Sigmoid colon (tissue), 7 donors: ENCODE measurements around the gene PRSS27. TPM values are rescaled to one million over a fixed set of nuclear protein-coding genes. Genes with fewer than 3 reads are reported as not detected.

Experiments
- DNase-seq: peaks from one replicate; pipeline ENCODE4 v3.0.0-alpha.2; 2019
- H3K27ac ChIP-seq, 4 donors: fragments of 200-600 bp; sonication (generic); one replicate each; pipeline ENCODE4 v1.5.1; 2016 to 2019; ENCODE audit warnings: mild to moderate bottlenecking in 1 of 4
- H3K27me3 ChIP-seq, 3 donors: fragments of 200-600 bp; sonication (generic); one replicate each; pipeline ENCODE4 v1.5.1; 2019; ENCODE audit warnings: mild to moderate bottlenecking in 1 of 3
- H3K36me3 ChIP-seq, 4 donors: fragments of 200-600 bp; sonication (generic); one replicate each; pipeline ENCODE4 v1.5.1; 2016 to 2019
- H3K4me1 ChIP-seq, 4 donors: fragments of 200-600 bp; sonication (generic); one replicate each; pipeline ENCODE4 v1.5.1; 2017 to 2019
- H3K4me3 ChIP-seq, 4 donors: fragments of 200-600 bp; sonication (generic); one replicate each; pipeline ENCODE4 v1.5.1; 2017 to 2019; ENCODE audit warnings: mild to moderate bottlenecking in 2 of 4, moderate library complexity in 1 of 4
- H3K9me3 ChIP-seq, 4 donors: fragments of 200-600 bp in 3 of 4; sonication (generic) in 3 of 4; one replicate each; pipeline versions ENCODE4 v1.5.1 to v1.6.1; 2013 to 2019
- EP300 ChIP-seq, 4 donors: sonication (generic); formaldehyde crosslinking; IDR thresholded peaks; one replicate each; pipeline ENCODE4 v1.6.1; 2017; ENCODE audit warnings: antibody characterized with exemption in 4 of 4
- POLR2A ChIP-seq, 2 donors: fragments of 450-650 bp; IDR thresholded peaks; one replicate each; pipeline ENCODE4 v1.6.1; 2016; ENCODE audit warnings: antibody characterized with exemption in 2 of 2, mild to moderate bottlenecking in 2 of 2, moderate library complexity in 2 of 2
- POLR2AphosphoS5 ChIP-seq, 4 donors: sonication (generic); formaldehyde crosslinking; IDR thresholded peaks; one replicate each; pipeline ENCODE4 v1.6.1; 2017; ENCODE audit warnings: antibody characterized with exemption in 4 of 4
- WGBS, 2 donors: extraction: QIAGEN DNeasy Blood & Tissue Kit; methylation state at CpG; one replicate each; pipeline ENCODE4 v1.1.7; 2013; 5-methylcytosine and 5-hydroxymethylcytosine counted together
- intact Hi-C: fragments of 100-400 bp; cut with DNase I; formaldehyde crosslinking; loops from one replicate; pipeline ENCODE4 v1.15.1; 2023
- polyA plus RNA-seq, 3 donors: library from polyadenylated mRNA; stranded (reverse); fragments of 200-250 nt; gene quantifications; one replicate each; pipeline ENCODE4 v1.2.3, GENCODE V29; 2013
- total RNA-seq, 4 donors: library from RNA; depleted of rRNA; stranded (reverse); fragments of >200 nt; gene quantifications; one replicate each; pipeline ENCODE4 v1.1.0, GENCODE V29; 2016
- TF ChIP-seq, protein P1 (sequence below), 4 experiments: fragments of 450-650 bp in 3 of 4; fragments of 200-600 bp in 1 of 4; IDR thresholded peaks; one replicate each; pipeline ENCODE4 v1.5.1; 2016 to 2019; ENCODE audit warnings: antibody characterized with exemption in 4 of 4, mild to moderate bottlenecking in 3 of 4, moderate library complexity in 2 of 4
- donor health status: healthy with polysubstance abuse.
- donor health status: Bipolar disorder and iron deficiency.
- donor health status: healthy.

Gene PRSS27
- total and polyA plus RNA-seq, 7 donors: 0.60 to 5.0 (median 1.4) TPM; not detected in 1

GRCh38 chr16:2711370-2712062 lies 8.5 kb downstream of the PRSS27 start:
- DNase-seq: peak; percentile 56
- H3K4me3 ChIP-seq: no peak overlapping the region
- intact Hi-C loops: no loop called here
- TF ChIP-seq, protein P1, sequence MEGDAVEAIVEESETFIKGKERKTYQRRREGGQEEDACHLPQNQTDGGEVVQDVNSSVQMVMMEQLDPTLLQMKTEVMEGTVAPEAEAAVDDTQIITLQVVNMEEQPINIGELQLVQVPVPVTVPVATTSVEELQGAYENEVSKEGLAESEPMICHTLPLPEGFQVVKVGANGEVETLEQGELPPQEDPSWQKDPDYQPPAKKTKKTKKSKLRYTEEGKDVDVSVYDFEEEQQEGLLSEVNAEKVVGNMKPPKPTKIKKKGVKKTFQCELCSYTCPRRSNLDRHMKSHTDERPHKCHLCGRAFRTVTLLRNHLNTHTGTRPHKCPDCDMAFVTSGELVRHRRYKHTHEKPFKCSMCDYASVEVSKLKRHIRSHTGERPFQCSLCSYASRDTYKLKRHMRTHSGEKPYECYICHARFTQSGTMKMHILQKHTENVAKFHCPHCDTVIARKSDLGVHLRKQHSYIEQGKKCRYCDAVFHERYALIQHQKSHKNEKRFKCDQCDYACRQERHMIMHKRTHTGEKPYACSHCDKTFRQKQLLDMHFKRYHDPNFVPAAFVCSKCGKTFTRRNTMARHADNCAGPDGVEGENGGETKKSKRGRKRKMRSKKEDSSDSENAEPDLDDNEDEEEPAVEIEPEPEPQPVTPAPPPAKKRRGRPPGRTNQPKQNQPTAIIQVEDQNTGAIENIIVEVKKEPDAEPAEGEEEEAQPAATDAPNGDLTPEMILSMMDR (IDR thresholded peaks at IDR 0.05): no peak
- TF ChIP-seq EP300 (IDR thresholded peaks at IDR 0.05) (no peak), POLR2AphosphoS5 (IDR thresholded peaks at IDR 0.05) (no peak), POLR2A (IDR thresholded peaks at IDR 0.05) (no peak)
- no peaks in the 10 kb centered on the region for H3K9me3 ChIP-seq
- H3K4me1 ChIP-seq: peaks cover 0 to 9% (median 6%) of the 10 kb centered on the region in 4 donors
- H3K36me3 ChIP-seq: peaks cover 0 to 35% (median 14%) of the 10 kb centered on the region in 4 donors
- 38 to 72% methylated on average over 22 of the region's 22 CpGs for WGBS, 2 donors
- no peak overlapping the region for H3K27ac ChIP-seq
- peaks cover 0 to 13% (median 7%) of the 10 kb centered on the region in 3 donors for H3K27me3 ChIP-seq

GRCh38 chr16:2710711-2711231 lies 9.3 kb downstream of the PRSS27 start:
- H3K36me3 ChIP-seq: peaks cover 0 to 41% (median 15%) of the 10 kb centered on the region in 4 donors
- intact Hi-C loops: no loop called here
- WGBS, 2 donors: 61 to 79% methylated on average over 11 of the region's 11 CpGs
- peaks cover 0 to 7% (median 4%) of the 10 kb centered on the region in 4 donors for H3K4me1 ChIP-seq
- TF ChIP-seq, protein P1 (IDR thresholded peaks at IDR 0.05): no peak
- TF ChIP-seq POLR2A (IDR thresholded peaks at IDR 0.05) (no peak), EP300 (IDR thresholded peaks at IDR 0.05) (no peak), POLR2AphosphoS5 (IDR thresholded peaks at IDR 0.05) (no peak)
- H3K9me3 ChIP-seq: no peaks in the 10 kb centered on the region
- no peak overlapping the region for H3K4me3 ChIP-seq
- peaks cover 0 to 6% (median 5%) of the 10 kb centered on the region in 3 donors for H3K27me3 ChIP-seq
- no peak overlapping the region for H3K27ac ChIP-seq
- DNase-seq: no peak

DNA sequence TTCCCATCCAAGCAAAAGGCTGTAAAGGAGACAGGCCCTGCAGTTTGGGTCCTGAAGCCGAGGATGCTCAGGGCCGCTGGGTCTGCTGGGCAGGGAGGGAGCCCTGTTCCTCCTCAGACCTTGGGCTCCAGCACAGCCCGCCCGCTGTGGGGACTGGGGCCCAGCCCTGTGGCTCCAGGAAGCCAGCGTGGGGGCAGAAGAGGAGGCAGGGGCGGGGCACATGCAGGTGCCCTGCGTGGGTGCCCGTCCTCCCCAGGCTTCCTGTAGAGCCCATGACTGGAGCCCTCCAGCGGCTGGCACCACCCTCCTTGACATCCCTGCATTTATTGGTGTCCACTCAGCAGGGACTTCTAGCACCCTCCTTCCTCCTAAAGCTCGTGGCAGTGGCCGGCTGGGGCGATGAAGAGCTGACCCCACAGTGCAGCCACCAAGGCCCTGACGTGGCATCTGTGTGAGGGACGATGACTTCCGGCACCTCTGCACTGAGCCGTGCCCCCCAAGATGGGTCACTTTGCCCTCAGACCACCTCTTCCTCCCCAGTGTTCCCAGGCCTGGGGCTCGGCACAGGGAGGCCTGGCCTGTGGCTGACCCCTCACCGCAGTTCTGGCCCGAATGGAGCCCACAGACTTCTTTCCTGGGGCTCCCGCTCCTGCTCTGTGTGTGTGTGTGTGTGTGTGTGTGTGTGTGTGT lies 9.9 kb downstream of the PRSS27 start:
- DNase-seq: no peak
- TF ChIP-seq POLR2AphosphoS5 (IDR thresholded peaks at IDR 0.05) (no peak), POLR2A (IDR thresholded peaks at IDR 0.05) (no peak), EP300 (IDR thresholded peaks at IDR 0.05) (no peak)
- TF ChIP-seq, protein P1 (IDR thresholded peaks at IDR 0.05): no peak
- Histone ChIP-seq H3K4me1 (peaks cover 0 to 1% (median 0%) of the 10 kb centered on the region in 4 donors), H3K27me3 (no peaks in the 10 kb centered on the region), H3K4me3 (no peak overlapping the region), H3K36me3 (peaks cover 0 to 47% (median 19%) of the 10 kb centered on the region in 4 donors), H3K27ac (no peak overlapping the region), H3K9me3 (no peaks in the 10 kb centered on the region)
- 80 to 83% methylated on average over 20 of the region's 20 CpGs for WGBS, 2 donors
- intact Hi-C loops: no loop called here

DNA sequence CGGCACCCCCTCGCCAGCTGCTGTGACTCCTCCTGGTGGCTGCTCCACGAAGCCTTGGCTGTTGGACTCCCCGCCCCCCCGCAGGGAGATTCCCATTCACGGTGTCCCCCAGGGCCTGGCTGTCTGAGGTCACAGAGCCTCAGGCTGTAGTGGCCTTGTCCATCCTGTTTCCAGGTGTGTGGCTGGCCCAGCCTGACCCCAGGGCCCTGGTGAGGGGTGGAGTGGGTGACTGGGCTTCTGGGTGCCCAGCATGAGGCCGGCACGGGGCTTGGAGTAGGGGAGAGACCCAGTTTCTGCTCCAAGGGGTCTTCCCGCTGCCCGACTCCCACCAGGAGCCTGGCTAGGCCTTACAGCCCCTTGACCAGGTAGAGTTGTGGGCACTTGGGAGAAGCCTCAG lies 10.4 kb downstream of the PRSS27 start:
- intact Hi-C loops: no loop called here
- Histone ChIP-seq H3K9me3 (no peaks in the 10 kb centered on the region), H3K27ac (no peak overlapping the region), H3K36me3 (peaks cover 0 to 53% (median 22%) of the 10 kb centered on the region in 4 donors), H3K4me3 (no peak overlapping the region), H3K27me3 (no peaks in the 10 kb centered on the region), H3K4me1 (no peaks in the 10 kb centered on the region)
- TF ChIP-seq POLR2A (IDR thresholded peaks at IDR 0.05) (no peak), EP300 (IDR thresholded peaks at IDR 0.05) (no peak), POLR2AphosphoS5 (IDR thresholded peaks at IDR 0.05) (no peak)
- TF ChIP-seq, protein P1 (IDR thresholded peaks at IDR 0.05): no peak
- no peak for DNase-seq
- 93 to 96% methylated on average over 10 of the region's 10 CpGs for WGBS, 2 donors
